ENCODE measurements around the gene AP5S1.

The AP5S1 gene

GRCh38 chr20:3798908-3799248, 21.5 kb upstream of the AP5S1 start:
- TF ChIP-seq CTCF (conservative IDR thresholded peaks at IDR 0.05) = no peak
- no peak for TF ChIP-seq ZFX (IDR thresholded peaks at IDR 0.05)
- H3K27ac ChIP-seq = no peak overlapping the region

DNA sequence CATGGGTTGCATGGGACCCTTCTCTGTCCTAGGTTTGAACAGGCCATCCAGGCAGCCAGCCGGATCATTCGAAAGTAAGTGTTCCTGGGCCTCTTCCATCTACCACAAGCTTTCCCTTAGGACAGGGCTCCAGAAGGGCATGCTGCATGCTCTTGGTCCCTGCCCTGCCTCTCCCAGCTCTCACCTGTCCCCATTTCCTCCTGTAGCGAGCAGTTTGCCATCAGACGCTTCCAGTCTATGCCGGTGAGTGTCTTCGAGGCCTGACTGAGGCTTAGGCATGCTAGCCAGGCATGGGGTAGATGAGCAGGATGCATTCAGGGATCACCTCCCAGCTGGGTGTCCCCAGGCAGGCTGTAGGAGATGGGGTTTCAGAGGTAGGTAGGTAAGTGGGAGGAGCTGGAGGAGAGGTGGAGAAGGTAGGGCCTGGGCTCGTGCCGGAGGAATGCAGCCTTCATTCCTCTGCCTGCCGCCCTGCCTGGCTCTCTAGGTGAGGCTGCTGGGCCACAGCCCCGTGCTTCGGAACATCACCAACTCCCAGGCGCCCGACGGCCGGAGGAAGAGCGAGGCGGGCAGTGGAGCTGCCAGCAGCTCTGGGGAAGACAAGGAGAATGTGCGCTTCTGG, 20.0 kb upstream of the AP5S1 start:
- TF ChIP-seq ZFX (IDR thresholded peaks at IDR 0.05) (no peak), CTCF (conservative IDR thresholded peaks at IDR 0.05) (no peak)
- H3K27ac ChIP-seq = no peak overlapping the region

DNA sequence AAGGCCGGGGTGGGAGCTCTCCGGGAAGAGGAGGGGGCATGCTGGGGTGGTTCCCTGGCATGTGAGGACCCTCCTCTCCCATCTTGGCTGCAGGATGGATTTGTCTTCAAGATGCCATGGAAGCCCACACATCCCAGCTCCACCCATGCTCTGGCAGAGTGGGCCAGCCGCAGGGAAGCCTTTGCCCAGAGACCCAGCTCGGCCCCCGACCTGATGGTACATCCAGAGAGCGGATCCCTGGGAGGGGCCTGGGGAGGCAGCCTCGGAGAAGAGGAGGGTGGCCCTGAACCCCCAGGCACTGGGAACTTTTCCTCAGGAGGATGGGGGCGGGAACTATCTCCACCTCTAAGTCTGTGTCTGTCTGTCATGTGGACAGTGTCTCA, 19.5 kb upstream of the AP5S1 start:
- no peak overlapping the region for H3K27ac ChIP-seq
- no peak for TF ChIP-seq ZFX (IDR thresholded peaks at IDR 0.05)
- no peak for TF ChIP-seq CTCF (conservative IDR thresholded peaks at IDR 0.05)

DNA sequence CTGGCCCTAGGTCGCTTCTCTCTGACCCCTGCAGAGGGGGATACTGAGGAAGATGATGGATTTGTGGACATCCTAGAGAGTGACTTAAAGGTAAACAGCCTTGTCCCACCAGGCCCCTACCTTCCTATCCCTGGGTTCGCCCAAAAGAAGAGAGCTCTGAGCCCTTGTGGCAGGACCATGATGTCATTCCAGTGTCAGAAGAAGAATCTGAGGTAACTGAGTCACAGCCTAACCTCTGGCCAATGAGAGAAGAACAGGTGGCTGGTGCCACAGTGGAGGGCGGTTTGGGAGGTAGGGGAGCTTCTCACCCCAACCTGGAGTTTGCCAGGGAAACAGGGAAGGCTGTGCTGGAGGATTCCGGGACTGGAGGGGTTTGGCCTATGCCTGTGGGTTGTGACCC, 19.0 kb upstream of the AP5S1 start:
- TF ChIP-seq ZFX (IDR thresholded peaks at IDR 0.05) = no peak
- no peak for TF ChIP-seq CTCF (conservative IDR thresholded peaks at IDR 0.05)
- no peak overlapping the region for H3K27ac ChIP-seq

- no peak overlapping the region for H3K27ac ChIP-seq
- TF ChIP-seq ZFX (IDR thresholded peaks at IDR 0.05) (no peak), CTCF (conservative IDR thresholded peaks at IDR 0.05) (no peak)
Measured at GRCh38 chr20:3801846-3802245, 18.5 kb upstream of the AP5S1 start.

- no peak for TF ChIP-seq CTCF (conservative IDR thresholded peaks at IDR 0.05)
- no peak for TF ChIP-seq ZFX (IDR thresholded peaks at IDR 0.05)
- no peak overlapping the region for H3K27ac ChIP-seq
Measured at GRCh38 chr20:3802524-3803239, 17.7 kb upstream of the AP5S1 start.

- TF ChIP-seq ZFX (IDR thresholded peaks at IDR 0.05) = no peak
- TF ChIP-seq CTCF (conservative IDR thresholded peaks at IDR 0.05) = no peak
- H3K27ac ChIP-seq = no peak overlapping the region
Measured at GRCh38 chr20:3803289-3803688, 17.1 kb upstream of the AP5S1 start.
